EH (cell line): ENCODE results near the gene HDAC4.

ENCODE experiments used
- DNase-seq: peaks from one replicate; pipeline ENCODE4 v3.0.0-alpha.2; 2015; ENCODE audit warnings: low read depth

The HDAC4 gene

GRCh38 chr2:239308661-239309397, 92.0 kb downstream of the HDAC4 start:
- DNase-seq: peak; percentile 85

DNA sequence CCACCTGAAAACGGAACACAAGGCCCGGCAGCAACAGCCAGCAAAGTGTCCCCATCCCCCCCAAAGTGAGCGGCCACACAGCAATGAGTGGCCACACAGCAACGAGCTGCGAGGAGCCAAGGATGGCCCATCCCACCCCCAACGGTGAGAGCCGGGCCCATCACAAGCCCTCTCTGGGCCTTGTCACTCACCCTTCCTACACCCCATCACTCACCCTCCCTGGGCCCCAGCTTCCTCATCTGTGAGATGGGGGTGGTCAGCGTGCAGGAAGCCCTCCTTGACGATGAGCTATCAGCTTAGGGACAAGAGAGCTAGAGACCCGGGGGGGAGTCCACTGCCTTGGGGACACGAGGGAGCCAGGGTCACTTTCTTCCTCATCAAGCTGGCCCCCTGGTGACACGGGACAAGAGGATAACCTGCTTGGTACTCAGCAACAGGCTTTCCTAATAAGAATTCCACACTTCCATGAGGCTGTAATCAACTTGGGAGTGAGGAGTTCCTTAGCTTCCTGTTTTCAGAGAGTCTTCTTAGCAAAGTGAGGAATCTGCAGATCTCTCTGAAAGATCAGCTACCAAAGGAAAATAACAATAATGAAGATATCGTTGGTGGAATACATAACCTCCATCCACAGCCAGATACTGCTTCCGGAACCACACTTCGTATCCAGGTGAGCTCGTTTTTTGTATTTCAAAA, 92.8 kb downstream of the HDAC4 start:
- DNase-seq: no peak

GRCh38 chr2:239307221-239307569, 93.6 kb downstream of the HDAC4 start:
- no peak for DNase-seq

GRCh38 chr2:239306274-239307220, 94.3 kb downstream of the HDAC4 start:
- no peak for DNase-seq

DNA sequence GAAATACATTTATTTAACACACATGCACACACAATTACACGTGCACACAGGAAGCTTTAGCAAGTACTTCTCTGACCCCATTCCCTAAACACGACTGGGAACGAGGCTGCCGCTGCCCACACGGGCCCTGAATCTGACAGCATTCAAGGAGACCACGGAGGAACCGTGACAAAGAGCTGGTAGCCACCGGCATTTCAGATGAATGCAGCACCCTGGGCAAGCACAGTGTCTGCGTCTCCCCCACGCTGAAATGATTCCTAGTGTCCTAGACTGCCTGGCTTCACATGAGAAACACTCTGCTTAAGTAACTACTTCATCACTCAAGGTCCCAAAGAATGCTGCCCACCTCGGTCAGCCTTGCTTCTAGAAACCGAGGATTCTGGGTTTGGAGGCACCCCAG, 95.0 kb downstream of the HDAC4 start:
- no peak for DNase-seq

DNA sequence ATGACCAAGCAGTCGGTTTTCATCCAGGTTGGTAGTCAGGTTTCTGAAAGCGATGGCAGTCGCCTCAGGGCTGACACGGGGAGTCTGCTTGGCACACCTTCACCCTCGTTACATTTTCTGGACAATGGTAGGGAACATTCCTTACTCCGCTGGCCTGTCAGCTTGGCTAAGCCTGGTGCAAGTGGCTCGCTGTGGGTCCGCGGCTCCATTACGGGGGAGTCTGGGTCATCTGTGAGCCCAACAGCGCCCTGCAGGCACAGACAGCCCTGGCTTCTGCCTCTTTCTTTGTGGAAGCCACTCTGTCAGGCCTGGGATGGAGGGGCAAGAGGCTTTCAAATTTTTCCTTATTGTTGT, 95.6 kb downstream of the HDAC4 start:
- DNase-seq: no peak

- no peak for DNase-seq
Observed at GRCh38 chr2:239304533-239305221, 96.1 kb downstream of the HDAC4 start.

GRCh38 chr2:239303711-239304532, 96.9 kb downstream of the HDAC4 start:
- DNase-seq: no peak

DNA sequence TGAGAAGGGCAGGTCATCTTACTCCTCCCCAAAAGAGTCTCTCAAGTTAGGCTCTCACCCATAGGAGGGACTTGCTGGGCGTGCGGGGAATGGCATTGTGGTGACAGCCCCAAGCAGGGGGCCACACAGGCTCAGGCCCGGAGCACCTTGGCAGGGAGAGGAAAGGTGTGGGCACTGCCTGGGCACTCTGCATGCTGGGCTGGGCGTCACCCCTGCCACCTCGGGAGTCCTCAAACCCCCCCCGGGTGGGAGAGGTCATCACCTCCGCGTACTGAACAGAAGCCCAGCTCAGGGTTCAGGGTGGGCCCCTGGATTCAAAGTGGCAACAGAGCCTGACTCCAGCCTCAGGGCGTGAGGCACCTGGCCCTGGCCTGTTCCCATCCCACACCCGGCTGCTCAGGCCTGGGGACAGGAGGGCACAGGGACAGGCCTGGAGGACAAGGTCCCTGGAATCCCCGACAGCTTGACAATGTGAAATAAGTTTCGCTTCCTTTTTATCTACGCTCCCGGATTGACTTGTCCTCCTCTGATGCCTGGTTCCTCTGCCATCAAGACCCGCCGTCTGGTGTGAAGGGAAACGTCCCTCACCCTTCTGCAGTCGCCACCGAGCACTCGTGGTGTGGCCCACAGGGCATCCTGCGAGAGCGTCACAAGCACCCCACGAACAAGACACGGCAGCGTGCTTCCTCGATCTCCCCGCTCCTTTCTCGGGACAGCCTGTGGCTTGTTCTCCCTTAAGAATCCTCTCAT, 97.8 kb downstream of the HDAC4 start:
- no peak for DNase-seq

DNA sequence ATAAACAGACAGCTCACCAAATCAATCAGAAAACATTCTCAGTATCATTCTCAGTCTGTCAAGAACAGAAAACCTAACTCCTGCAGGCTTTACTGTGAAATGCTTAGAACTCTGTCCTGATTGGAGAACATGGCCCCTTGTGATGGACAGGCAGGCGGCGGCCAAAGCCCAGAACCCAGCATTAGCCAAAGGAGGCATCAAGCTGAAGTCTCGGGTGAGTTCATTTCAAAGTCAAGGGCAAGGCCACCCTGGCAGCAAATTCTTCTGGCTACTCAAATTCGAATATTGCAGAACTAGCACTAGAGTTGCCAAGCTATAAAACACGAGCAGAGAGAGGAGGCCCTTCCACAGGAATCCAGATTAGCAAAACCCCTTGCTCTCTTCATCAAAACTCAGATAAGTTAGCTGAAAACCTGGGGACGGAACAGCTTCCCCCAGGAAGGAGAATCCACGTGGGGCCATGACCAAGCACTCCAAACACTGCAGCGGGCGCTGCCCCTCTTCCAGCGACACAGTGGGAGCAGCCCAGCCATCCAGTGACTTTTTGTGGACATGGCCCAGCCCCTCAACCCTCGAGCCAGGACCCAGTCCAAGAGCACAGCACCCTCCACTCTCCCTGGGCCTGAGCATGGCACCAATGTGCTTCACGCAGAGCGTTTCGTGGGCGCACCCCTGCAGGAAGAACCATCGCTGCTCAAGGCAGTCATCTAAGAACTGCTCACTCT, 98.6 kb downstream of the HDAC4 start:
- DNase-seq: no peak

- no peak for DNase-seq
Observed at GRCh38 chr2:239300871-239301735, 99.7 kb downstream of the HDAC4 start.

- DNase-seq: no peak
Observed at GRCh38 chr2:239300242-239300641, 100.6 kb downstream of the HDAC4 start.

- DNase-seq: no peak
Observed at GRCh38 chr2:239299218-239299939, 101.4 kb downstream of the HDAC4 start.

GRCh38 chr2:239298116-239298804, 102.6 kb downstream of the HDAC4 start:
- DNase-seq: peak; percentile 19

DNA sequence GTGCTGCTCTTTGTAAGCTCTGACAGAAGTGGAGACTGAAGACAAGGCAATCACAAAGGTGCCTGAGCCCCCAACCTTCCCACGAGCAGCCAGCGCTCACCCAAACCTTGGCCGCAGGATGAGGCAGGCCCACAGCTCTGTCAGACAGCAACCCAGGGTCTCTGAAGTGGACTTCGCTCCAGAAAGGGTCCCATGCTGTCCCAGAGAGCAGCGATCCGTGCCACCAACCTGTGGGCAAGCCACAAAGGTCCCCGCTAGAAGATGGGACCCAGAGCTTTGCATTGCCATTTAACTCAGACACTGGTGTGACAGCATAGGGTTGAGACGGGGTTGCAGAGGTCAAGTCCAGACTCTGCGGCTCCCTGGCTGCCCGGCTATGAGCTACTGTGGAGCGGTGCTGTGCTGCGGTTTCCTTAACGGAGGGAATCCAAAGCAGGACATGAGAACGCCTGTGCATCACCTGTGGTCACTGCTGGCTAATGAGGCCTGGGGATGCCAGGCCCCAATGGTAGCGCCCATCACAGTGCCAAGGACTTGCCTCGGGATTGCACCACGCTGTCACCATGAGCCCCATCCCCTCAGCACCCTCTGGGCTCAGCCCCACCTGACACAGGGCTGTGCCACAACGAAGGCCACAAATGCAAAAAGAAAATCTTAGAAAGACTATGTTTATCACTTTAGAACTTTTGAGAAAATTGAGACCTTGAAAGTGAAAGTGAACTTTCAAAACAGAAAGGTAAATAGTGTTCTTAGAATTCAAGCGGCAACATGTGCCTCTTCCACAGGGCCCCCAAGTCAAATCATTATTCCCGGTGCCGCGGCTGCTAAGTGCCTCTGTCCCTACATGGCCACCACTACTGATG, 103.4 kb downstream of the HDAC4 start:
- DNase-seq: no peak
